Hippocampal formation (tissue), 2 donors: ENCODE results near the gene CNDP2.

Experiments
- DNase-seq, 2 donors: peaks; one replicate each; lab custom pipeline; 2025; lab: John Stamatoyannopoulos, UW

CNDP2 gene

GRCh38 chr18:74472312-74472711 is 23.9 kb upstream of the CNDP2 start:
- DNase-seq = no peak

DNA sequence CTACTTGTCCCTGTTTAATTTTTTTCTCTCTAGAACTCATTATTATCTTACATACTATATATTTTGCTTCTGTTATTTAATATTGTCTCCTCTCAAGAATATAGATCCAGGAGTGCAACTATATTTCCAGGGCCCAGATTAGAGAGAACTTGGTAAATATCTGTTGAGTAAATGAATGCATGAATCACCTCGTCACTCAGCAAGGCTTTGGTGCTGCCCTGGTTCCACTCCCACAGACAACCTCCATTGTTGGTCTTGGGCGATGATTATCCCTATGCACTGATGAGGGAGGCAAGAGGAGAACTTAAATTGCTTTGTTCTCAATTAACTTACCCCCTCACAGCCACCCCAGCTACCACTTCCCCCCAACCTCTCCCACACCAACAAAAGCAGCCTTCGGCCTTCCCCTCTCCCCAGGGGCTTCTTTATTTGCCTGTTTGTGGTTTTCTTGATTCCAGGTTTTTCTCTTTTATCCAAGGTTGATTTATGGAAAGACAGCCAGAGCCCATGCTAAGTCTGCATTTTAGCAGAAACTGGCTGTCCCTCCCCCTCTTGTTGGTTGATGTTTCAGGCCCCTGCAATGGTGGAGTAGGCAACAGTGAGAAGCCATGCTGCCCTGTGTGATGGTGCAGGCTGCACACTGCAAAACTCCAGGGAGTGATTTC is 22.1 kb upstream of the CNDP2 start:
- no peak for DNase-seq

DNA sequence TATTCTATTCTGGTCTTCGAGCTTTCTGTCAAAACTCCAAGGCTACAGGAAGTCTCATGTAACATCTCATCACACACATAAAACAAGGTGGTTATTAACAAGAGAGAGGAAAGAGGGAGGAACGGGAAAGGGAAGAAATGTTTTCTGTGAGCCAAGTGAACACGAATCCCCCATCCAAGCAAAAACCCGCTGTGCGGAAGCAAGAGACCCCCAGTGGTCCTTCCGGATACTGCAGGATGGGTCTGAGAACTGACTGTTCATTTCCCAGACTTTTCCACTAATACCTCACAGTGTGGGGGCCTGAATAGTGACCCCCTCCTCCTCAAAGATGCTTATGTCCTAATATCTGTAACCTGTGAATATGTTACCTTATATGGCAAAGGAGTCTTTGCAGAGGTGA is 20.0 kb upstream of the CNDP2 start:
- peak in 1 of 2 donors; percentile 54 for DNase-seq

DNA sequence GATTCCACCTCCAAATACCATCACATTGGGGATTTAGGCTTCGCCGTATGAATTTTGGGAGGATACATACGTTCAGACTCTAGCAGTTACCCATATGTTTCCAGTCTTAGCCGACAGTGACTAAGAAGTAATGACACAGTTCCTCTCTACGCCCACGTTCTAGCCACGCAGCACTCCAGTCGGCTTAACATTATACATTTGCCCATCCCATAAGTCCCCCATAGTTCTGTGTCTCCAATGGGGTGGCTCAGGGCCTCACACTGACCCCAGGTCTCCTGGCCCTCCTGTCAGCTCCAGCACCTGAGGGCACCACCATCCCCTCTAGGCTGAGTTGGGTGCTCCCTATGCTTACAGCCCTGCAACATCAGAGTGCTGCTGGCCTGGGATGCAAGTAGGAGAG is 18.4 kb upstream of the CNDP2 start:
- DNase-seq = no peak

- DNase-seq = no peak
These were observed 17.8 kb upstream of the CNDP2 start for GRCh38 chr18:74478316-74478715.

DNA sequence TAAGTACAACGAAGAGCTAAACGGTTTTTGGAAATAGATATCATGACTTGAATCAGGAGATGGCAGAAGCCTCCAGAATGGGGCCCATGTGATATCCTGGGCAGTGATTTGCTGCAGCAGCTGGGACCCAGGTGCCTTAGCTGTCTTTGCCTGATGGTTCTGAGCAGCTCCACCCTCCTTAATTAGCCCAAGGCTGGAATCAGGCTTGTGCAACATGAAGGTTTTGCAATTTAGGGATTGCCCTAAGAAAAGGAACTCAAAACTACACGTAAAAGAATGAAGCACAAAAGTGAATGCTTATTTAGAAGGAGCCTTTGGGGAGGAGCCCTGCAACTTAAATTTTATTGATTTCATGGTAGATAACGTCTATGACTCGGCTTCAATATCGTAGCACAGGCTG is 17.3 kb upstream of the CNDP2 start:
- no peak for DNase-seq

DNA sequence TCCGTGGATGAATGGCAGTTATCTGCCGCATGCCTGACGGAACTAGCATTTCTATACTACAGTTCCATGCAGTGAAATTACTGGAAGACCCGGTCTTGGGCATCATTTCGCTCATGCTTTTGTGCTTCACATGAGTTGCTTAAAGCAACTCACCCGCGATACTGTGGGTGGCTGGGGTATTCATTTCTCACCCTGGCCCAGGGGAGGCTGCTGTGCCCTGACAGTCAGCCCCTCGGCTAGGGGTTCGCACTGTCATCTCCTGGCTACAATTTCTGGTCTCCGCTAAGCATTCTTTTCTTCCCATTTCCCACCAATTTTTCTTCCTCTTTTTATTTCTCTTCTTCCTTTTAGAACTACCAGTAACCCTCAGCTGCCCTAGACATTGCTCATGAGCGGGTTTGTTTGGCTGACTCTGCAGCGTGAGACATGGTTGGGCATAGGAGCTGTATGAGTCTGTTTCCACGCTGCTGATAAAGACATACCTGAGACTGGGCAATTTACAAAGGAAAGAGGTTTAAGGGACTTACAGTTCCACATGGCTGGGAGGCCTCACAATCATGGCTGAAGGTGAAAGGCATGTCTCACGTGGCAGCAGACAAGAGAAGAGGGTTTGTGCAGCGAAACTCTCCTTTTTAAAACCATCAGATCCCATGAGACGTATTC is 16.5 kb upstream of the CNDP2 start:
- no peak for DNase-seq

DNA sequence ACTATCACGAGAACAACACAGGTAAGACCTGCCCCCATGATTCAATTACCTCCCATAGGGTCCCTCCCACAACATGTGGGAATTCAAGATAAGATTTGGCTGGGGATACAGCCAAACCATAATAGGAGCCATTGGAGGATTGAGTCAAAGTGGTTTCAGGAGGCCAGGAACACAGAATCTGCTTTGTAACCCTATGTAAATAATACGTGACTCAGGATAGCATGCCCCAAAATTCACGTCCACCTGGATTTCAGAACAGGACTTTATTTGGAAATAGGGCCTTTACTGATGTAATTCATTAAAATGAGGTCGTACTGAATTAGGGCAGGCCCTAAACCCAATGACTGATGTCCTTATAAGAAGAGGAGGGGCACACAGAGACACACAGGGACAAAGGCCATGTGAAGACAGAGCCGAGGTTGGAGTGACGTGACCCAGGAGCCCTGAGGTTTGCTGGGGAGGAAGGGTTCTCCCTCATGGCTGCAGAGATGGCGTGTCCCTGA is 16.0 kb upstream of the CNDP2 start:
- no peak for DNase-seq

DNA sequence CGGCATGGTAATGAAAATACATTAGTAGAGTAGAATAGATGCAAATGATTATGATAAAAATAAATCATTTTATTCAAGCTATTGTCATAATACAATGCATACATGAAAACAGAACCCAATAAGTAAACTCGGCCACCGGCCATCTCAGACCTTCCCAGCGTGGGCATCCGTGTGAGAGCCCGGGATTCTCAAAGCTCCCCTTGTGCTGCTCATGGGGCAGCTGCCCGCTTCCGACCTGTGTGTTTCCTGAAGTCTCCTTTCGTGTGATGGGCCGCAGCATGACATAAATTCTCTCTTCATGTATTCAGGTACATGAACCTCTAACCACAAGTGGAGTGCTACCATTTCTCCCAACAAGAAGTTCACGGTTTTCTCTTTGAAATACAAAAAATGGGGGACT is 13.5 kb upstream of the CNDP2 start:
- DNase-seq = no peak

GRCh38 chr18:74486119-74486849 is 9.9 kb upstream of the CNDP2 start:
- DNase-seq = no peak

DNA sequence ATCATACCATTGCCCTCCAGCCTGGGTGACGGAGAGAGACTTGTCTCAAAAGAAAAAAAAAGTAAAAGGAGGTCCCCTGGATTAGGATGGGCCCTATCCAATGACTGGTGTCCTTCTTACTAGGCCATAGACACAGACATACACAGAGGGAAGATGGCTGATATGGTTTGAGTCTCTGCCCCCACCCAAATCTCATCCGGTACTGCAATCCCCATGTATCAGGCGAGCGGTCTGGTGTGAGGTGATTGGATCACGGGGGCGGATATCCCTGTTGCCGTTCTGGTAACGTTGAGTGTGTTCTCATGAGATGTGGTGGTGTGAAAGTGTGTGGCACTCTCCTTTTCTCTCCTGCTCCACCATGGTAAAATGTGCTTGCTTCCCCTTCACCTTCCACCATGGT is 7.8 kb upstream of the CNDP2 start:
- DNase-seq = no peak

- DNase-seq = no peak
These were observed 7.3 kb upstream of the CNDP2 start for GRCh38 chr18:74488864-74489263.

- DNase-seq = no peak
These were observed 6.5 kb upstream of the CNDP2 start for GRCh38 chr18:74489676-74490075.

- no peak for DNase-seq
These were observed 3.9 kb upstream of the CNDP2 start for GRCh38 chr18:74492259-74492658.

DNA sequence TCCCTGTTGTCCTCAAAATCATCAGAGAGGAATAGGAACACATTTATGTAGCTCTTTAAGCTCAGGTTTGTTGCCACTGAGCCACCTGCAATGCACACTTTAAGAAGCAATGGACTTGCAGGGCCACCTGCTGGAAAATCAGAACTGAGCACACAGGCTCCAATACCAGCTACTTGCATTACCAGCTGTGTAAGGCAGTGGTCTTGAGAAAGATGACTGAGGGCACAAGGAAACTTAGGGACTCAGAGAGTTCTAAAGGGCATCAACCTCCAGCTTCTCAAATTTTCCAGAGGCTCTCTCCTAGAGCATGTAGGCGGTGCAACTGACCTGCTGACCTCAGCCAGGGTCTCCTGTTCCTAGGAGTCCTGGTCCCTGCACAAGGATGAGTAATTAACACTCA is 2.5 kb upstream of the CNDP2 start:
- peak; percentile 12 to 29 for DNase-seq

- no peak for DNase-seq
These were observed 1.6 kb upstream of the CNDP2 start for GRCh38 chr18:74494514-74494913.

DNA sequence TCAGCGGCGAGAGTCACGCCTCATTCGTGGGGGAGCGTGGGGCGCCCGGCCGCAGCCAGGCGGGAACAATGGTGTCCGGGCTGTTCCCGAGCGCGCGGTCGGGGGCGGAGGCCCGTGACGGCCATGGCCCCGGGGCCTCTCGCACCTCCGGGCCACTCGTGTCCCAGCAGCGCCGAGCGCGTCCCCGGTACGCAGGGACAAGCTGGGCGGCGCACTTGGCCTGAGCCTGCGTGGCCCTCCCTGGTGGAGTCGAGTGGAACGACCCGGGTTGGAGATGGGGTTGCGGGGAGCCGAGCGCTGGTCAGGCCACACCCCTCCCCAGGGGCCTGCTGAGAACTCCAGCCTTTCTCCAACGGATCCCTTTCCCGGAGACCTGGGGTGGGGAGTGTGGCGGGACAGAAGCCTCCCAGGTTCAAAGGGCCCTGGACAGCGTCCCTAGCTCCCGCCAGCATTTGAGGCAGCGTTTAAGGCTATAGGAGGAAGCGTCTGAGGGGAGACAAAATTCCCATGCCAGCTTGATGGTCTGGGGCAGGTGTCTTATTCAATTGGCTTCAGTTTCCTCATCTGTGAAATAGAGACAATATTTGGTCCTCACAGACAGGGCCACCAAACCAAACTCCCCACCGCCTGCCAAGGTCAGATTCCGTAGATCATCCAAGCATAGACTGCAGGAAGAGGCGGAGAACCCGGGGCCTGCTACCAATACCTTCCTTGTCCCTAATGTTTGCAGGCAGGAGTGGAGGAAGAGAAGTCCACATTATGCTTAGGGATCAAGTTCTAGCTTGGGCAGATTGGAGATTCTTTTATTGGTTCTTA is 553 bp downstream of the CNDP2 start:
- no peak for DNase-seq

GRCh38 chr18:74497324-74497676 is 1.1 kb downstream of the CNDP2 start:
- no peak for DNase-seq

GRCh38 chr18:74497778-74498177 is 1.6 kb downstream of the CNDP2 start:
- DNase-seq = no peak

DNA sequence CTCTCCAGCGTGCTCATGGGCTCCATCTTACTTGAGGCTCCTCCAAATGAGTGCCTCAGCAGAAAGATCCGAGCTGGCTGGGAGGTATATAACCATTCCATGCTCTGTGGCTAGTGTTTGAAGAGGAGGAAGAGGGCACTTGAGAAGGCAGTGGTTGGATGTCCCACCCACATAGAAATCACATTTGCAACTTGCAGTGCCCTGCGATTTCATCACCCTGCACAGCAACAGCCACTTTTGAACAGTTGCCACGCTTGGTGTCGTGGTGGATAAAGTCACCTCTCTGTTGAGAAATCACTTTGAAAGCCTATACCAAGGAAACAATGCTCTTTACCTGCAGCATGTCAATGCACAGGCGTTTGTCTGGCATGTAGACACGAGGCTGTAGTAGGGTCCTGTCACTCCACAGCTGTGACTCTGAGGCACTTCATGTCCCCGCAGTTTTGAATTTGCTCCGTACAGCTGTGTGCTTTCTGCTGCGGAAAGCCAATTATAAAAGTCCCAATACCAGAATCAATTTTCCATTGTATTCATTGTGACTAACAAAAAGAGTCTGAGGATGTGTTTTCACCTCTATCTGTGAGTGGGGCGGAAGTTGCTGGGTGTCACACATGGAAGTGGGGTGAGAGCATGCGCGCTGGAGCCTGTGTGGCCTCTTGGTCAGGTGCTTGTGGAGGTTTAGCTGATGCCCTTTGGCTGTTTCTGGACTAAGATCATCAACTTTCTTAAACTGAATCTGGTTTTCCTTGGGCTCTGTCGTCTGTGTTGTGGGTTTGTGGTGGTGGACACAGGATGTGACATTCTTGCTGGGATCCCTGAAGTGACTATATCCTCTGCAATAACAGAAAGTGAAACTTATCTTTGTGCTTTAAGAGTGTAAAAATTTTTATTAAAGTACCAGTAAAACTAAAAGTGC is 2.8 kb downstream of the CNDP2 start:
- peak in 1 of 2 donors; percentile 46 for DNase-seq

- DNase-seq = peak; percentile 54 to 55
These were observed 3.5 kb downstream of the CNDP2 start for GRCh38 chr18:74499633-74500032.
